ENCODE data around the gene DPH2.

- TF ChIP-seq EZH2 (IDR thresholded peaks at IDR 0.05; ENCODE audit: borderline replicate concordance, low read length) (no peak), CTCF (conservative IDR thresholded peaks at IDR 0.05 in 1 of 2, IDR thresholded peaks at IDR 0.05 in 1 of 2; ENCODE audit: extremely low read depth in 1 of 2, insufficient read depth in 1 of 2, low read depth in 1 of 2, low read length in 2 of 2) (no peak)
Observed at GRCh38 chr1:43973981-43974442, 4.2 kb downstream of the DPH2 start.

Measured in mammary epithelial cell (primary cell).